Measurements from ENCODE around the gene THBS2.

DNA sequence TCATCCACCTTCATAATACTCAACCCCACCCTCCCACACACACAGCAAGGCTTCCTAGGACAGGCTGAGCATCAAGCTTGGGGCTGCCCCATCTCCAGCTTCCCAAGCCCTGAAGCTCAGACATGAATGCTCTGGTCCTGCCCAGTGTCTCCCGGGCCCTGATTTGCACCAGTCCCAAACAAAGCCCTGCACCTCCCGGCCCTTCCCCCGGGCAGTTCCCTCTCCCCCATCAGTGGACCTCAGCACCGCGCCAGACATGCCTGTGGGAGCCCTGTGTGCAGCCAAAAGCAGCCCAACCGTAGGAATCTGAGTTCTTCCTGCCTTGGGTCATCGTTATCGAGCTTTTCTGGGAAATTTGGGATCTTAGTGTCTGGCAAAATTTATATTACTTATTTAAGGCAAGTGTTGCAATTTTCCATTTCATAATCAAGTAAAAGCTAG lies 63.5 kb downstream of the THBS2 start:
- no peak for TF ChIP-seq ZFX (IDR thresholded peaks at IDR 0.05)
- TF ChIP-seq, protein P1, sequence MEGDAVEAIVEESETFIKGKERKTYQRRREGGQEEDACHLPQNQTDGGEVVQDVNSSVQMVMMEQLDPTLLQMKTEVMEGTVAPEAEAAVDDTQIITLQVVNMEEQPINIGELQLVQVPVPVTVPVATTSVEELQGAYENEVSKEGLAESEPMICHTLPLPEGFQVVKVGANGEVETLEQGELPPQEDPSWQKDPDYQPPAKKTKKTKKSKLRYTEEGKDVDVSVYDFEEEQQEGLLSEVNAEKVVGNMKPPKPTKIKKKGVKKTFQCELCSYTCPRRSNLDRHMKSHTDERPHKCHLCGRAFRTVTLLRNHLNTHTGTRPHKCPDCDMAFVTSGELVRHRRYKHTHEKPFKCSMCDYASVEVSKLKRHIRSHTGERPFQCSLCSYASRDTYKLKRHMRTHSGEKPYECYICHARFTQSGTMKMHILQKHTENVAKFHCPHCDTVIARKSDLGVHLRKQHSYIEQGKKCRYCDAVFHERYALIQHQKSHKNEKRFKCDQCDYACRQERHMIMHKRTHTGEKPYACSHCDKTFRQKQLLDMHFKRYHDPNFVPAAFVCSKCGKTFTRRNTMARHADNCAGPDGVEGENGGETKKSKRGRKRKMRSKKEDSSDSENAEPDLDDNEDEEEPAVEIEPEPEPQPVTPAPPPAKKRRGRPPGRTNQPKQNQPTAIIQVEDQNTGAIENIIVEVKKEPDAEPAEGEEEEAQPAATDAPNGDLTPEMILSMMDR (IDR thresholded peaks at IDR 0.05 in 2 of 3, conservative IDR thresholded peaks at IDR 0.05 in 1 of 3; ENCODE audit: borderline replicate concordance in 1 of 3, insufficient read depth in 1 of 3, low read depth in 2 of 3, low read length in 2 of 3), result no peak
- no peak for TF ChIP-seq CEBPB (IDR thresholded peaks at IDR 0.05; ENCODE audit: low read depth)
- TF ChIP-seq POLR2A (IDR thresholded peaks at IDR 0.05; ENCODE audit: borderline replicate concordance, extremely low read depth, insufficient read depth, insufficient read length), result no peak
- no peak for TF ChIP-seq YY1 (IDR thresholded peaks at IDR 0.05; ENCODE audit: extremely low read depth, insufficient replicate concordance, low read depth, low read length)
- TF ChIP-seq JUND (IDR thresholded peaks at IDR 0.05), result no peak
- TF ChIP-seq, protein P2, sequence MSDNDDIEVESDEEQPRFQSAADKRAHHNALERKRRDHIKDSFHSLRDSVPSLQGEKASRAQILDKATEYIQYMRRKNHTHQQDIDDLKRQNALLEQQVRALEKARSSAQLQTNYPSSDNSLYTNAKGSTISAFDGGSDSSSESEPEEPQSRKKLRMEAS (IDR thresholded peaks at IDR 0.05), result no peak
- TF ChIP-seq TCF7L2 (IDR thresholded peaks at IDR 0.05; ENCODE audit: borderline replicate concordance, extremely low read depth, insufficient read depth, insufficient read length), result no peak
- TF ChIP-seq, protein P3, sequence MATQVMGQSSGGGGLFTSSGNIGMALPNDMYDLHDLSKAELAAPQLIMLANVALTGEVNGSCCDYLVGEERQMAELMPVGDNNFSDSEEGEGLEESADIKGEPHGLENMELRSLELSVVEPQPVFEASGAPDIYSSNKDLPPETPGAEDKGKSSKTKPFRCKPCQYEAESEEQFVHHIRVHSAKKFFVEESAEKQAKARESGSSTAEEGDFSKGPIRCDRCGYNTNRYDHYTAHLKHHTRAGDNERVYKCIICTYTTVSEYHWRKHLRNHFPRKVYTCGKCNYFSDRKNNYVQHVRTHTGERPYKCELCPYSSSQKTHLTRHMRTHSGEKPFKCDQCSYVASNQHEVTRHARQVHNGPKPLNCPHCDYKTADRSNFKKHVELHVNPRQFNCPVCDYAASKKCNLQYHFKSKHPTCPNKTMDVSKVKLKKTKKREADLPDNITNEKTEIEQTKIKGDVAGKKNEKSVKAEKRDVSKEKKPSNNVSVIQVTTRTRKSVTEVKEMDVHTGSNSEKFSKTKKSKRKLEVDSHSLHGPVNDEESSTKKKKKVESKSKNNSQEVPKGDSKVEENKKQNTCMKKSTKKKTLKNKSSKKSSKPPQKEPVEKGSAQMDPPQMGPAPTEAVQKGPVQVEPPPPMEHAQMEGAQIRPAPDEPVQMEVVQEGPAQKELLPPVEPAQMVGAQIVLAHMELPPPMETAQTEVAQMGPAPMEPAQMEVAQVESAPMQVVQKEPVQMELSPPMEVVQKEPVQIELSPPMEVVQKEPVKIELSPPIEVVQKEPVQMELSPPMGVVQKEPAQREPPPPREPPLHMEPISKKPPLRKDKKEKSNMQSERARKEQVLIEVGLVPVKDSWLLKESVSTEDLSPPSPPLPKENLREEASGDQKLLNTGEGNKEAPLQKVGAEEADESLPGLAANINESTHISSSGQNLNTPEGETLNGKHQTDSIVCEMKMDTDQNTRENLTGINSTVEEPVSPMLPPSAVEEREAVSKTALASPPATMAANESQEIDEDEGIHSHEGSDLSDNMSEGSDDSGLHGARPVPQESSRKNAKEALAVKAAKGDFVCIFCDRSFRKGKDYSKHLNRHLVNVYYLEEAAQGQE (IDR thresholded peaks at IDR 0.05; ENCODE audit: low read depth), result no peak

Data from HCT116 (cell line).